Thymus (tissue), 14 donors: Measurements from ENCODE around the gene KCNS3. TPM values are rescaled to one million over a fixed set of nuclear protein-coding genes. Genes with fewer than 3 reads are reported as not detected.

Experiments used
- DNase-seq, 9 donors: peaks; one replicate each; pipeline ENCODE4 v3.0.0-alpha.2; 2013; ENCODE audit warnings: low spot score in 9 of 9, low read depth in 6 of 9, missing footprints in 1 of 9
- H3K27ac ChIP-seq, 2 donors: one replicate each; pipeline ENCODE4 v1.5.1; 2013; ENCODE audit warnings: control low read depth in 1 of 2, low read depth in 1 of 2, low read length in 1 of 2, mild to moderate bottlenecking in 1 of 2, moderate library complexity in 1 of 2
- H3K27me3 ChIP-seq, 2 donors: one replicate each; pipeline ENCODE4 v1.5.1; 2013; ENCODE audit warnings: low read length in 1 of 2; ENCODE audit not compliant: control insufficient read depth in 2 of 2, insufficient read depth in 1 of 2
- H3K36me3 ChIP-seq, 2 donors: one replicate each; pipeline ENCODE4 v1.5.1; 2013; ENCODE audit warnings: low read length in 1 of 2, mild to moderate bottlenecking in 1 of 2, moderate library complexity in 1 of 2; ENCODE audit not compliant: control insufficient read depth in 2 of 2, insufficient read depth in 2 of 2
- H3K4me1 ChIP-seq, 2 donors: one replicate each; pipeline ENCODE4 v1.5.1; 2013; ENCODE audit warnings: low read length in 2 of 2; ENCODE audit not compliant: control insufficient read depth in 2 of 2, insufficient read depth in 2 of 2
- H3K4me3 ChIP-seq, 2 donors: one replicate each; pipeline ENCODE4 v1.5.1; 2013; ENCODE audit warnings: low read length in 2 of 2, control low read depth in 1 of 2, mild to moderate bottlenecking in 1 of 2
- H3K9me3 ChIP-seq, 2 donors: one replicate each; pipeline ENCODE4 v1.5.1; 2013; ENCODE audit warnings: low read length in 1 of 2, mild to moderate bottlenecking in 1 of 2; ENCODE audit not compliant: control insufficient read depth in 2 of 2, insufficient read depth in 1 of 2
- WGBS: extraction: QIAGEN DNeasy Blood & Tissue Kit; methylation state at CpG from one replicate; pipeline ENCODE4 v1.1.7; 2013; 5-methylcytosine and 5-hydroxymethylcytosine counted together
- long read RNA-seq, 10 donors: transcript quantifications; one replicate each; lab custom pipeline, GENCODE V29; 2026
- polyA plus RNA-seq: library from polyadenylated mRNA; stranded (reverse); fragments of 200-250 nt; gene quantifications from one replicate; pipeline ENCODE4 v1.2.3, GENCODE V29; 2013
- total RNA-seq: library from RNA; stranded (reverse); fragments of 120-200 nt; gene quantifications from one replicate; pipeline ENCODE4 v1.2.4, GENCODE V29; 2013
- donor health status: healthy.

Gene KCNS3
- 0.52 TPM for total RNA-seq
- 0.68 TPM for polyA plus RNA-seq
- long read RNA-seq, donor 1 = 0 reads
- long read RNA-seq, donor 2, partial matches to known transcripts = 0 of 1 reads
- long read RNA-seq, donor 2, other reads (novel, unspliced or antisense) = 0 of 1 reads
- long read RNA-seq, donor 3 = 0 reads
- long read RNA-seq, donor 4 = 0 reads
- long read RNA-seq, donor 5, partial matches to known transcripts = 0 of 2 reads
- long read RNA-seq, donor 5, other reads (novel, unspliced or antisense) = 0 of 2 reads
- long read RNA-seq, donor 6 = 0 reads
- long read RNA-seq, donor 7 = 0 reads
- long read RNA-seq, donor 8 = 0 reads
- long read RNA-seq, donor 9 = 0 reads
- long read RNA-seq, donor 10, partial matches to known transcripts = 0 of 1 reads
- long read RNA-seq, donor 10, other reads (novel, unspliced or antisense) = 0 of 1 reads

- Histone ChIP-seq H3K4me3 (peak within 1 kb of the TSS; percentile 32 to 54), H3K9me3 (no peaks in the 10 kb centered on the region), H3K36me3 (no peaks in the 10 kb centered on the region), H3K27me3 (peaks cover 53 to 70% of the 10 kb centered on the region in 2 donors), H3K4me1 (peaks cover 5 to 20% of the 10 kb centered on the region in 2 donors), H3K27ac (no peak within 1 kb of the TSS)
- DNase-seq = peak in 3 of 9 donors; percentile 4 to 33 (median 8)
- under 1% methylated on average over 106 of the region's 106 CpGs for WGBS
These were observed at the start of gene KCNS3 for GRCh38 chr2:17878281-17879136. KCNS3 (plus strand) TSS chr2:17878667; CDS start chr2:17931009, 52,342 bp downstream.

- H3K4me1 ChIP-seq = peaks cover 2 to 3% of the 10 kb centered on the region in 2 donors
- H3K36me3 ChIP-seq = no peaks in the 10 kb centered on the region
- no peak overlapping the region for H3K27ac ChIP-seq
- H3K4me3 ChIP-seq = no peak overlapping the region
- peaks cover 3 to 21% of the 10 kb centered on the region in 2 donors for H3K27me3 ChIP-seq
- no peaks in the 10 kb centered on the region for H3K9me3 ChIP-seq
- WGBS = 20% methylated on average over 37 of the region's 37 CpGs
- DNase-seq = peak in 3 of 9 donors; percentile 8 to 47 (median 33)
These were observed 48.1 kb upstream of the KCNS3 start for GRCh38 chr2:17830053-17831034.

- 93% methylated on average over 2 of the region's 2 CpGs for WGBS
- Histone ChIP-seq H3K9me3 (no peaks in the 10 kb centered on the region), H3K4me3 (no peak overlapping the region), H3K27ac (no peak overlapping the region), H3K27me3 (peaks cover 3 to 10% of the 10 kb centered on the region in 2 donors), H3K4me1 (peaks cover under 1 to 3% of the 10 kb centered on the region in 2 donors), H3K36me3 (no peaks in the 10 kb centered on the region)
- no peak for DNase-seq
These were observed 43.0 kb upstream of the KCNS3 start for GRCh38 chr2:17835516-17835915.

- H3K36me3 ChIP-seq = no peaks in the 10 kb centered on the region
- H3K9me3 ChIP-seq = no peaks in the 10 kb centered on the region
- H3K27ac ChIP-seq = no peak overlapping the region
- no peaks in the 10 kb centered on the region for H3K4me1 ChIP-seq
- DNase-seq = no peak
- H3K27me3 ChIP-seq = no peaks in the 10 kb centered on the region
- WGBS = 94% methylated on average over 2 of the region's 2 CpGs
- H3K4me3 ChIP-seq = no peak overlapping the region
These were observed 38.5 kb upstream of the KCNS3 start for GRCh38 chr2:17839959-17840358.

GRCh38 chr2:17843457-17843856 lies 35.0 kb upstream of the KCNS3 start:
- WGBS = 75% methylated on average over 2 of the region's 2 CpGs

GRCh38 chr2:17845806-17846205 lies 32.7 kb upstream of the KCNS3 start:
- H3K4me3 ChIP-seq = no peak overlapping the region
- H3K27me3 ChIP-seq = no peaks in the 10 kb centered on the region
- no peak overlapping the region for H3K27ac ChIP-seq
- H3K4me1 ChIP-seq = no peaks in the 10 kb centered on the region
- 97% methylated on average over 7 of the region's 7 CpGs for WGBS
- no peak for DNase-seq
- no peaks in the 10 kb centered on the region for H3K9me3 ChIP-seq
- no peaks in the 10 kb centered on the region for H3K36me3 ChIP-seq

More at GRCh38 chr2:17843457-17843856, 35.0 kb upstream of the KCNS3 start:
- H3K27me3 ChIP-seq = no peaks in the 10 kb centered on the region
- H3K4me1 ChIP-seq = no peaks in the 10 kb centered on the region
- no peak overlapping the region for H3K4me3 ChIP-seq
- no peaks in the 10 kb centered on the region for H3K9me3 ChIP-seq
- no peak for DNase-seq
- no peak overlapping the region for H3K27ac ChIP-seq
- H3K36me3 ChIP-seq = no peaks in the 10 kb centered on the region

GRCh38 chr2:17846676-17847075 lies 31.8 kb upstream of the KCNS3 start:
- Histone ChIP-seq H3K4me1 (no peaks in the 10 kb centered on the region), H3K36me3 (no peaks in the 10 kb centered on the region), H3K27ac (no peak overlapping the region), H3K9me3 (no peaks in the 10 kb centered on the region), H3K27me3 (no peaks in the 10 kb centered on the region), H3K4me3 (no peak overlapping the region)
- 96% methylated on average over 3 of the region's 3 CpGs for WGBS
- DNase-seq = no peak

GRCh38 chr2:17847236-17847635 lies 31.2 kb upstream of the KCNS3 start:
- WGBS = 96% methylated on average over 2 of the region's 2 CpGs
- Histone ChIP-seq H3K36me3 (no peaks in the 10 kb centered on the region), H3K27ac (no peak overlapping the region), H3K4me1 (no peaks in the 10 kb centered on the region), H3K4me3 (no peak overlapping the region), H3K27me3 (no peaks in the 10 kb centered on the region), H3K9me3 (no peaks in the 10 kb centered on the region)
- no peak for DNase-seq
